T-helper 2 cell treated with Interferon-gamma antibody and Interleukin-4, amounts not matched to agents 5 μg/mL and 100 μg/mL, for 36 hours (primary cell): ENCODE results near the gene SPATS2.

Experiments
- DNase-seq: peaks from one replicate; pipeline ENCODE4 v3.0.0; 2021; ENCODE audit warnings: low spot score
- H3K27ac Mint-ChIP-seq: one replicate; pipeline ENCODE4 v1.8.0; 2021; ENCODE audit warnings: mild to moderate bottlenecking, mixed read lengths
- H3K27me3 Mint-ChIP-seq: one replicate; pipeline ENCODE4 v1.8.0; 2021; ENCODE audit warnings: low read depth, mixed read lengths
- H3K36me3 Mint-ChIP-seq: one replicate; pipeline ENCODE4 v1.8.0; 2021; ENCODE audit warnings: low read depth, mixed read lengths
- H3K4me1 Mint-ChIP-seq: one replicate; pipeline ENCODE4 v1.8.0; 2021; ENCODE audit warnings: low read depth, mixed read lengths
- H3K4me3 Mint-ChIP-seq: one replicate; pipeline ENCODE4 v1.8.0; 2022; ENCODE audit warnings: mild to moderate bottlenecking, moderate library complexity, mixed read lengths
- H3K9me3 Mint-ChIP-seq: one replicate; pipeline ENCODE4 v1.8.0; 2021; ENCODE audit warnings: mixed read lengths

The SPATS2 gene

DNA sequence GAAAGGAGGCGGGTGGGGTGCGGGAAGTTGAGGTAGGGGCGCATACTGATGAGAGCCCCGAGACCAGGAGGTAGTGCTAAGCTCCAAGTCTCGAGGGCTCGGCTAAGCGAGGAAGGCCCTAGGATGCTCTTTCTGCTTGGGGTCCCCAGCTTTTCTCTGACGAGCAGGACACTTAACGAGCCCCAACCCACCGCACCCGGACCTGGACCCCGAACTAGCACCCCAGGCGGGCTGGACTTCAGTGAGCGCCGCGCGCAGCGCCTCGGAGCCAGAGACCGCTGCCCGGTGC lies 25.5 kb upstream of the SPATS2 start:
- no peak for DNase-seq
- H3K4me1 Mint-ChIP-seq = peaks cover 23% of the 10 kb centered on the region
- no peak overlapping the region for H3K4me3 Mint-ChIP-seq

DNA sequence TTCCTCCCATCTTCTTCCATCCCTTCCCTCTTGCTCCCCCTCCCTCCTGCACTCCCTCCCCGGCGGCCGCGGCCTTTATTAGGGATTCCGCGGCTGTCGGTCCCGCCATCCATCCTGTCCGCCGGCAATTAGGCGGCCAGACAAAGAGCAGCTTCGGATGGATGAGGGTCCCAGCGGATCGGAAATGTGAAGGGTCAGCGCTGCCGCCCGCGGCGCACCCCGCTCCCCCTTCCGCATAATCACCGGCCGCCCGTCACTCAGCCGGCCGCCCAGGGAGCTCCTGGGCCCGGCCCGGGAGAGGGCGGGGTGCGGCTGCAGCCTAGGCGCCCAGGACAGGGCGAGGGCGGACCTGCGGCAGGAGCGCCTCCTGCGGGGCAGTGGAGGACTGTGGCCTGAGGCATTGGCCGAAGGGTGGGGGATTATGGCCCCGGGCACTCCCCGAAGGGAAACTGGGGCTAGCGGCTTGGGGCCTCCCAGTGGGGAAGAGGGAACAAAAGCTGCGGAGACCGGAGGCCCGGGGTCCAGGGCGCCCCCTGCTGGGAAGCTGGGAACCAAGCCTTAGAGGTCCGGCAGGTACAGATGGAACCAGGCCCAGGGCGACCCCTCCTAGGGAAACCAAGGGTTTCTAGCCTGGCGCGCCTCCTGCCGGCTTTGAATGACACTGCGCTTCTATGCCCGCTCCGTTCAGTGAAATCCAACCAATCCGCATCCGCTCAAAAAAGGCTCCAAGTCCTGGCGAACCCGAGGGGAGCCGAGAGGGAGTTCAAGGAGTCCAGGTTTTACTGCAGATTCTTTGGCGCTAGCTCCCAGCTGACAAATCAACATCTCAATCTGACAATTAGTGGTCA lies 25.0 kb upstream of the SPATS2 start:
- H3K36me3 Mint-ChIP-seq = no peaks in the 10 kb centered on the region
- H3K27me3 Mint-ChIP-seq = peaks cover 91% of the 10 kb centered on the region
- no peak overlapping the region for H3K27ac Mint-ChIP-seq
- H3K4me1 Mint-ChIP-seq = peaks cover 24% of the 10 kb centered on the region
- peak; percentile 77 for DNase-seq
- no peaks in the 10 kb centered on the region for H3K9me3 Mint-ChIP-seq
- H3K4me3 Mint-ChIP-seq = peak overlapping the region; percentile 69

More for the DNA sequence above, 25.5 kb upstream of the SPATS2 start:
- H3K27me3 Mint-ChIP-seq = peaks cover 91% of the 10 kb centered on the region
- no peak overlapping the region for H3K27ac Mint-ChIP-seq
- H3K36me3 Mint-ChIP-seq = no peaks in the 10 kb centered on the region
- H3K9me3 Mint-ChIP-seq = no peaks in the 10 kb centered on the region

DNA sequence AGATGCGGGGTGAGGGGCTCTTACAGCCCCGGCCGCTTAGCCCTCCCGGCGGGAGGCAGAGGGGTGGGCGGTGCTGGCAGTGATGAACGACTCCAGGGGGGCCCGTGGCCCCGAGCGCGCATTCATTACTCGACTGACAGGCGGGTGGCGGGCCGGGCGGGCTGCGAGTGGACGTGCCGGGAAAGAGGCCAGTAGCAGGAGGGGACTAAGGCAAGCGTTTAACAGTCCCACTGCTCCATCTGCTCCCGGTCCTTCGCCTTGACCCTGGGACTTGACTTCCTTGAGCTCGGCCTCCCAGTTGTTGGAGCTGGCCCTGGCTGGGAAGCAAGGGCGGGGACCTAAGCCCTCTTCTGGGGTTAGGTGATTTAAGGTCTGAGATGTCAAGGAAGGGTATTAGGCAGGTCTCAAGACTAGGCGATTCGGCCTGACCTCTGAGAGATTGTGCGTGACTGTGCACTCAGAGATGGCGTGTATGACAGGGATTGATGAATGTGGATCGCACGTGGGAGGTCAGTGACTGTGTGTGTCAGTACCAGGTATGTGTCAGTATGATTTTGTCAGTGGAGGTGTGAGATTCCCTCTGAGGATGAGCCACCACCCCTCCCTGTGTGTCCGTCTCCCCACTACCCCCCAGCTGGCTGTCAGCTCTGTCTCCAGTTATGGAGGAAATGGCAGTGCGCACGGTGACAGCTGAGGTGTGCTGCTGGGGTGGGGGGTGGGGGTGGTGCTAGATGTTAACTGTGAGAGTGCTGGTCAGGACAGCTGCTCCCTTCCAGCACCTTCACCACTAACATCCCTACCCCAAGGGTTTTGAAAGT lies 24.1 kb upstream of the SPATS2 start:
- Mint-ChIP-seq H3K27ac (no peak overlapping the region), H3K27me3 (peaks cover 88% of the 10 kb centered on the region), H3K4me1 (peaks cover 20% of the 10 kb centered on the region), H3K4me3 (peak overlapping the region; percentile 69), H3K36me3 (no peaks in the 10 kb centered on the region), H3K9me3 (no peaks in the 10 kb centered on the region)
- peak; percentile 43 for DNase-seq

DNA sequence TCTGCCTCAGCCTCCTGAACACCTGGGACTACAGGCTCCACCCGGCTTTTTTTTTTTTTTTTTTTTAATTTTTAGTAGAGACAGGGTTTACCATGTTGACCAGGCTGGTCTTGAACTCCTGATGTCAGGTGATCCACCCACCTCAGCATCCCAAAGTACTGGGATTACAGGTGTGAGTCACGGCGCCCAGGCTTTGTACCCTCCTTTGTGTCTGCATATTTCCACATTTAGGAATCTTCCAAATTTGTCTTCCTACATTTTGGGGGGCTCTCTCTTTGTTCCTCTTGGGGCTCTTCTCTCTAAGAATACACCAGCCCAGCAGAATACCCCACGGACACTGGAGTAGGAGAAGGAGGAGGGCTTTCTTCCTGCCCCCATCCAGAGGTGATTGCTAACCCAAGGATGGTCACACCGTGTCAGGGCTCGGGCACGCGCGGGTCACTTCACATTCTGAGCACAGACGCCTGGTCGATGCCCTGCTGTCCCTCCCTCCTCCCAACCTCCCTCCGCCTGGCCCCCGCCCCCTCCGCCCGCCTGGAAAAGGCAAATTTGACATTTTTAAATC lies 22.7 kb upstream of the SPATS2 start:
- no peak overlapping the region for H3K4me3 Mint-ChIP-seq
- no peak for DNase-seq
- no peaks in the 10 kb centered on the region for H3K9me3 Mint-ChIP-seq
- no peaks in the 10 kb centered on the region for H3K36me3 Mint-ChIP-seq
- no peak overlapping the region for H3K27ac Mint-ChIP-seq
- peaks cover 20% of the 10 kb centered on the region for H3K4me1 Mint-ChIP-seq
- H3K27me3 Mint-ChIP-seq = peaks cover 83% of the 10 kb centered on the region

DNA sequence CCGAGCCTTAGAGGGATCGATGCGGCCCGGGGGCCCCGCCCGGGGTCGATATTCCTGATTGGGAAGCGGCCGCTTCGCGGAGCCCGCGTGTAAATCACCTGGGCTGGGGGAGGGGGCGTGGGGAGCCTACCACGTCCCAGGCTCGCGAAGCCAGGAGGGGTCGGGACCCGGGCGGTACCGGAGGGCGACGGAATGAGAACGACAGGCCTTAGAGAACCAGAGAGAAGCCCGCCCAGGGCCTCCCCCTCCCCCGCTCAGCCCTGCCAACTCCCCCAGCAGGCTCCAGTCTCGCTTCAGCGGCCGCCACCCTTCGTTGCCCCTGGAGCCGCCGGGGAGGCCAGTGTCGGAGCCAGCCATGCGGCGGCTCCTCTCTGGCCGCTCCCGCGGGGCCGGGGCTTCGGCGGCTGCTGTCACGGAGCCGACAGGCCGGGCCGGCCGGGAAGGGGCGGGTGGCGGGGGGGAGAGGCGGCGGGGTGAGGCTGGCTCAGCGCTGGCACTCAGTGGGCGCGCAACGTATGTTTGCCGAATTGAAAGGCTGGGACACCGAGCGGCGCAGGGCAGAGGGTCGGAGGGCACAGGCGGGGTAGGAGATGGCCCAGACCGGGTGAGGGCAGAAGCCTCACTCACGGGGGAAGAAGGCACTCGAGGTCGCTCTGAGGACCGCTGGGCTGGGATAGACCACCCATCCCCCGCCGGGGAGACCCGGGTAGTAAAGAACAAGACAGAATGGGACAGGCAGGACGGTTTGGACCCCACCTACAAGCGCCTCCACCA lies 22.0 kb upstream of the SPATS2 start:
- Mint-ChIP-seq H3K27me3 (peaks cover 78% of the 10 kb centered on the region), H3K4me1 (peaks cover 20% of the 10 kb centered on the region), H3K27ac (no peak overlapping the region), H3K36me3 (no peaks in the 10 kb centered on the region), H3K9me3 (no peaks in the 10 kb centered on the region), H3K4me3 (peak overlapping the region; percentile 51)
- no peak for DNase-seq

DNA sequence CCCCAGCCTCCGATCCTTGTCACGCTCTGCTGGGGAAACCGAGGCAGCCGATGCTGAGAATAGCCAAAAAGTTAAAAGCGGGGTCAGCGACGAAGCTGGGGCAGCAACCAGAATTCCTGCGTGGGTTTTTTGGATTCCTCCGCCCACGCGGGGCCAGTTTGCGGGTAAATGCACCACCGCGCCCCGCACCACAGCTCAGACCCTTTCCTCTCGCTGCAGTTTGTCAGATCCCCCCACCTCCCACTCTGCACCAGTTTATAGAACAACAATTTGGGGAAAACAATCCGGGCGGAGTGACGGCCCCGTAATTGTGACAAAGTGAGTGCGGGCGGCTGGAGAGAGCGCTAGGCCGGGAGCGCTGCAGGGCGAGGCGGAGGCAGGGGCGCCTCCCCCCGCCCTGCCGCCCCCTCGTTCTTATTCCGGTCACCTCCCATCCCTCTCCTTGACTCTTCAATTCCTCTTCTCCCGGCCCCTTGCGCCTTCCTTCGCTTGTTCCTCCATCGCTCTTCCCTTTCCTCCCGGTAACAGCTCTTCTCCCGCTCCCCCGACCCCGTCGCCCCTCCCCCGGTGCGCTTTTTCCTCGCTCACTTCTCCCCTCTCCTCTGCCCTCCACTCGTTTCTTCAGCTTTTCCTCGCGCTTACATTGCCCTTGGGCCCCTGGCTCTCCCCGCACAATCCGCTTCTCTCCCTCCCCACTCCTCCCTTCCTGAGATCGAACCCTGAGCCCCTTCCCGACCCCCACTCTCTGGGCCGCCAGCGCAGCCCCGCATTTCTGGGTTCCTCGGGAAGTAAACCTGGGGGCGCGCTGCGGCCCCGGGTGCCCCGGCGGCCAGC lies 21.2 kb upstream of the SPATS2 start:
- Mint-ChIP-seq H3K9me3 (no peaks in the 10 kb centered on the region), H3K27ac (no peak overlapping the region), H3K4me1 (peaks cover 20% of the 10 kb centered on the region), H3K4me3 (peak overlapping the region; percentile 73), H3K36me3 (no peaks in the 10 kb centered on the region), H3K27me3 (peaks cover 75% of the 10 kb centered on the region)
- DNase-seq = no peak

DNA sequence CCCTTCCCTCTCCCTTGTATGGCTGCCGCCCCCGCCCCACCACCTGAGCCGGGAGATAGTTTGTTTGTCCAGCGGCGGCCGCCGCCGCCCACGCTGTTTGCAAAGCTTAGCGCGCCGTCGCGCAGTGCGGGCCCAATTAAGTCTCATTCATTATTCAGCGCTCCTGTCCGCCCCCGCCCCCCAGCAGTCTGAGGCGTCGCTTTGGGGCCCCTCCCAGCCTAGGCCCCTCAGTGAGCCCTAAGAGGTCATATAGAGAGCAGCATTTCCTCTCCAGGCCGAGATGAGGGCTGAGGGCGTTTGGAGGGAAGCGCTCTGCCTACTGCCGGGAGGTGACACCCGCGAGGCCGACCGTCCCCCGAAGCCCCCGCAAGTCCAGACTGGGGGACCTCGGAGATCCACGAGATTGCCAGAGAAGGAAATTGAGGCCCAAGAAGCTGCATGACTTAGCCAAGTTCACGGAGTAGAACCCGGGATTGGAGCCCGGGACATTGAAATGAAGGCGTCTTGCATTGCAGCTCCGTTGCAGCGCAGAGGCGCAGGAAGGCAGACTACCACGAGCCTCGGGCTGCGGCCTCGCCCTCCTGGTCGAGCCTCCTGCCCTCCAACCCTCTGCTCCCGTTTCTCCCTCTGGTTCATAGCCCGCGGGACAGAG lies 20.5 kb upstream of the SPATS2 start, which contains the start of gene DNAJC22:
Gene DNAJC22, plus strand, starts transcription at position 230 of the 652 bp plus-strand sequence. CDS start 1,985 bp downstream, outside the sequence.
- no peaks in the 10 kb centered on the region for H3K36me3 Mint-ChIP-seq
- DNase-seq = no peak
- no peak within 1 kb of the TSS for H3K27ac Mint-ChIP-seq
- H3K9me3 Mint-ChIP-seq = no peaks in the 10 kb centered on the region
- peak within 1 kb of the TSS; percentile 73 for H3K4me3 Mint-ChIP-seq
- peaks cover 20% of the 10 kb centered on the region for H3K4me1 Mint-ChIP-seq
- peaks cover 74% of the 10 kb centered on the region for H3K27me3 Mint-ChIP-seq

DNA sequence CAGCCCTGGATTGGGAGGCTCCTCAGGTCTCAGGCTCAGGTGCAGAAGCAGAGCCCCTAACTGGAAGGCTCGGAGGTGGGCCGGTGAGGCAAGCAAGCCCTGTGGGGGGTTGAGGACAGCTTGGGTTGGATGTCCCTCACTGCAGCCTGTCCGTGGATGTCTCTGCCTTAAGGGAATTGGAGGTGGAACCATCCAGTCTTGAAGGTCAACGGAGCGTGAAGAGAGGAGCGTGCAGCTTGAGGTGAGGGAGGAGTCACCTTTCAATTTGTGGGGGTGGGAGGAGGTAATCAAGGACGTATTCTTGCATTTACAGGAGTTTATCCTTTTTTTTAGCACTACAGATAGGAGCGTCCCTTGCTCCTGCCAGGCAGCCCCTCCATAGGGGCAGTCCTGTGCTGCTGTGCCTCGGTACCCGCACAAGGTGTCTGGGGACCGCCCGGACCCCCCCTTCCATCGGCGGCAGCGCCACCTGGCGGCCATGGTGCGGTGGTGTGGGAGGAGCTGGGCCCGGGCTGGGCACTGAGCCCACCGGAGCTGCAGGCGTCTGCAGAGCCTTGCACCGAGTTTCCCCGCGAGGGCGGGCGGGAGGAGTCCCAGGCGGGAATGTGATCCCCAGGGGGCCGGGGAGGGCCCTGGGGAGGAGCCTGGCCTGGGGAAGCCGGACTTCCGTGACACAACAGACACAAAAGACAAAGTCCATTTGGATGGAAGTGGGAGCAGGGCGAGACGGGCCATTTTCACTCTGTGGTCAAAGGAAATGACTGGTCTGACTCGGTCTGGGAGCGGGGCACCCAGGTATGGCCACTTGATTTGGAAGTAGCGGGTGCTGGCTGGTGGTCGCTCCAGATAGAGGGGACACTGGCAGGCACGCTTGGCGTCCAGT lies 19.7 kb upstream of the SPATS2 start:
- no peaks in the 10 kb centered on the region for H3K36me3 Mint-ChIP-seq
- peak; percentile 66 for DNase-seq
- H3K4me1 Mint-ChIP-seq = peaks cover 20% of the 10 kb centered on the region
- peak overlapping the region; percentile 73 for H3K4me3 Mint-ChIP-seq
- H3K27ac Mint-ChIP-seq = no peak overlapping the region
- H3K9me3 Mint-ChIP-seq = no peaks in the 10 kb centered on the region
- peaks cover 70% of the 10 kb centered on the region for H3K27me3 Mint-ChIP-seq

DNA sequence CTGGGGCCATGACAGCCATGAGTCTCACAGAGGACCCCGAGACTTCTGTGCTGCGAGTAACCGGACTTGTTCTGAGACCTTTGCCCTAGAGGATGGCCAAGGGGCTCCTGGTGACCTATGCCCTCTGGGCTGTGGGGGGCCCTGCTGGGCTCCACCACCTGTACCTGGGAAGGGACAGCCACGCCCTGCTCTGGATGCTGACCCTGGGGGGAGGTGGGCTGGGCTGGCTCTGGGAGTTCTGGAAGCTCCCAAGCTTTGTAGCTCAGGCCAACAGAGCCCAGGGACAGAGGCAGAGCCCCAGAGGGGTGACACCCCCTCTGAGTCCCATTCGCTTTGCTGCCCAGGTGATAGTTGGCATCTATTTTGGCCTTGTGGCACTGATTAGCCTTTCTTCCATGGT lies 18.5 kb upstream of the SPATS2 start:
- Mint-ChIP-seq H3K27me3 (peaks cover 66% of the 10 kb centered on the region), H3K27ac (no peak overlapping the region), H3K4me1 (peaks cover 12% of the 10 kb centered on the region), H3K4me3 (no peak overlapping the region), H3K36me3 (no peaks in the 10 kb centered on the region), H3K9me3 (no peaks in the 10 kb centered on the region)
- DNase-seq = no peak

DNA sequence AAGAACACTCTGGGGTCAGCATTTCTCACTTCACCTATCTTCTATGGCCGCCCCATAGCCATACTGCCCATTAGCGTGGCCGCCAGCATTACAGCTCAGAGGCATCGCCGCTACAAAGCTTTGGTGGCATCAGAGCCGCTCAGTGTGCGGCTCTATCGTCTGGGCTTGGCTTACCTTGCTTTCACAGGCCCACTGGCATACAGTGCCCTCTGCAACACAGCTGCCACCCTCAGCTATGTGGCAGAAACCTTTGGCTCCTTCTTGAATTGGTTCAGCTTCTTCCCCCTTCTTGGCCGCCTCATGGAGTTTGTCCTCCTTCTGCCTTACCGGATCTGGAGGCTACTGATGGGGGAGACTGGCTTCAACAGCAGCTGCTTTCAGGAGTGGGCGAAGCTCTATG lies 18.0 kb upstream of the SPATS2 start:
- no peak overlapping the region for H3K4me3 Mint-ChIP-seq
- H3K27ac Mint-ChIP-seq = no peak overlapping the region
- peaks cover 12% of the 10 kb centered on the region for H3K4me1 Mint-ChIP-seq
- H3K27me3 Mint-ChIP-seq = peaks cover 64% of the 10 kb centered on the region
- DNase-seq = no peak
- no peaks in the 10 kb centered on the region for H3K9me3 Mint-ChIP-seq
- no peaks in the 10 kb centered on the region for H3K36me3 Mint-ChIP-seq

DNA sequence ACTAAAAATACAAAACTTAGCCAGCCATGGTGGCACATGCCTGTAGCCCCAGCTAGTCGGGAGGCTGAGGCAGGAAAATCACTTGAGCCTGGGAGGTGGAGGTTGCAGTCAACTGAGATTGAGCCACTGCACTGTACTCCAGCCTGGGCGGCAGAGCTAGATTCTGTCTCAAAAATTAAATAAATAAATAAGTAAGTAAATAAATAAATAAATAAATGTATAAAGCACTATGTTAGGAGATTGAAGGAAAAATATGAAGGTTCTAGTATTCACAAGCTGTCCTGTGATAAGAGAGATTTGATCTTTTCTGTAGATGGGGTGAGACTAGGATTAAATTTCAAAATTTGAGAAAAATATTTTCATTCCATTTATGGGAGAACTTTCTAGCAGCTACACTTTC lies 14.9 kb upstream of the SPATS2 start:
- no peaks in the 10 kb centered on the region for H3K9me3 Mint-ChIP-seq
- no peaks in the 10 kb centered on the region for H3K36me3 Mint-ChIP-seq
- DNase-seq = no peak
- peaks cover under 1% of the 10 kb centered on the region for H3K4me1 Mint-ChIP-seq
- peaks cover 54% of the 10 kb centered on the region for H3K27me3 Mint-ChIP-seq
- H3K4me3 Mint-ChIP-seq = no peak overlapping the region
- no peak overlapping the region for H3K27ac Mint-ChIP-seq

DNA sequence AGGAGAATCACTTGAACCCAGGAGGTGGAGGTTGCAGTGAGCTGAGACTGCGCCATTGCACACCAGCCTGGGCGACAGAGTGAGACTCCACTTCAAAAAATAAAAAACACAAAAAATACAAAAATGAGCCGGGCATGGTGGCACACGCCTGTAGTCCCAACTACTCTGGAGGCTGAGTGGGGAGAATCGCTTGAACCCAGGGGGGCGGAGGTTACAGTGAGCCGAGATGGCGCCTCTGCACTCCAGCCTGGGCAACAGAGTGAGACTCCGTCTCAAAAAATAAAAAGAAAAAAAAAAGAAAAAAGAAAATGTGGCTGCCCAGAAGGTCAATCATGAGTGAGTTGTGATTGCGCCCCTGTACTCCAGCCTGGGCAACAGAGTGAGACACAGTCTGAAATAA lies 11.3 kb upstream of the SPATS2 start:
- H3K27me3 Mint-ChIP-seq = peaks cover 42% of the 10 kb centered on the region
- H3K4me3 Mint-ChIP-seq = no peak overlapping the region
- DNase-seq = no peak
- peaks cover 4% of the 10 kb centered on the region for H3K4me1 Mint-ChIP-seq
- H3K9me3 Mint-ChIP-seq = no peaks in the 10 kb centered on the region
- no peaks in the 10 kb centered on the region for H3K36me3 Mint-ChIP-seq
- H3K27ac Mint-ChIP-seq = no peak overlapping the region
